Activated naive CD4-positive, alpha-beta T cell treated with anti-CD3 and anti-CD28 coated beads for 36 hours (primary cell): ENCODE results near the gene FOXB1. TPM values are rescaled to one million over a fixed set of nuclear protein-coding genes. Genes with fewer than 3 reads are reported as not detected.

Experiments used
- CTCF ChIA-PET: fragments of 350-600 bp; sonication (Branson Sonifier 250); formaldehyde crosslinking; loops from one replicate; lab custom pipeline; 2021; ENCODE audit warnings: antibody characterized with exemption; lab: Charles Lee
- DNase-seq: peaks from one replicate; pipeline ENCODE4 v3.0.0-alpha.2; 2020
- H3K27ac Mint-ChIP-seq: one replicate; pipeline ENCODE4 v1.8.0; 2021; ENCODE audit warnings: mild to moderate bottlenecking, mixed read lengths
- H3K27me3 Mint-ChIP-seq: one replicate; pipeline ENCODE4 v1.8.0; 2021; ENCODE audit warnings: low read depth, mixed read lengths
- H3K36me3 Mint-ChIP-seq: one replicate; pipeline ENCODE4 v1.8.0; 2021; ENCODE audit warnings: low read depth, mixed read lengths
- H3K4me1 Mint-ChIP-seq: one replicate; pipeline ENCODE4 v1.8.0; 2021; ENCODE audit warnings: low read depth, mixed read lengths
- H3K4me3 Mint-ChIP-seq: one replicate; pipeline ENCODE4 v1.8.0; 2021; ENCODE audit warnings: mild to moderate bottlenecking, moderate library complexity, mixed read lengths
- H3K9me3 Mint-ChIP-seq: one replicate; pipeline ENCODE4 v1.8.0; 2021; ENCODE audit warnings: mixed read lengths
- intact Hi-C: fragments of 100-400 bp; cut with micrococcal nuclease; formaldehyde crosslinking; loops from one replicate; pipeline ENCODE4 v1.15.1; 2023
- total RNA-seq, 2 experiments: library from RNA; stranded (reverse); gene quantifications; one replicate each; pipeline ENCODE4 v1.2.3, GENCODE V29; 2021

FOXB1 gene
- not detected for total RNA-seq

DNA sequence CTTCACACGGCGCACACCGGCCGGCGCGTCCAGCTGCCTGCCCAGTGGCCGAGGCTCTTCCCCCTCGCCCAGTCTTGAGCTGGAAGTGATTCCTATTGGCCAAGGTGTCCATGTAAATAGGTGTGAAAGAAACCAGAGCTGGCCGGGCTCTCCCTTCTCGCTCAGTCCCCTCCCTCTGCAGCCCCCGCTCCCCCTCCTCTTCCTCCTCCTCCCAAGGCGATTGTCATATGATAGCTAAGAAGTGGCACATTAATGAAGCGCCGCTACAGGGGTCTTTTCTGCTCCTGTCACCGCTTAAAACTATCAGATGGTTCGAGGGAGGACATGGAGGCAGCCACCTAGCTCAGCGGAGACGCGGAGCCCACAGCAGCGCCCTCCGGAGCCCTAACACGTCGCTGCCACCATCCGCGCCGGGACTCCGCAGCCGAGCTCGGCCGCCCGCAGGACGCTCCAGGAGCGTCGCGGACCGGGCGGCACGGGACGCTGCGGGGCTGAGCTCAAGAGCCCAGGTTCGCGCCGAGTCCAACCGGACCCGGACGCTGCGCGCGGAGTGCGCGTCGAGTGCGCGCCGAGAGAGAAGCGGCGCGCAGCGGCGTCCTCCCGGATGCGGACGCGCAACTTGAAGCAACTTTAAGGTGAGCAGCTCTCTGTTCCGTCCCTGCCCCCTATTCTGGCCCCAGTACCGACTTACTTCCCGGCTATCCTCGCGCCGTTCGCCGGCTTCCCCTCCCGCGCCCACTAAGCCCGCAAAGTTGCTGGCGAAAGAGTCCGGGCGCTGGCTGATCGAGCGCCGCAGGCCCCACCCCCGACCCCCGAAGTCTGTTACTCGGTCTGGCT is at the start of gene FOXB1:
FOXB1 (plus strand) TSS at position 303 of the 837 bp plus-strand sequence. CDS start 653 bp downstream, outside the sequence.
- intact Hi-C loops = loop anchor here (2.0 to 10.0 kb wide), 3 partner anchors 395 to 471 kb away; partner anchors contain the start of gene ICE2
- Mint-ChIP-seq H3K27me3 (peaks cover 89% of the 10 kb centered on the region), H3K36me3 (no peaks in the 10 kb centered on the region), H3K4me1 (peaks cover 37% of the 10 kb centered on the region), H3K4me3 (peak within 1 kb of the TSS; percentile 82), H3K27ac (no peak within 1 kb of the TSS), H3K9me3 (no peaks in the 10 kb centered on the region)
- CTCF ChIA-PET = interaction anchor here (0.6 to 2.5 kb wide), 9 partner anchors 8 to 294 kb away, joined by 3 to 14 read pairs (median 4); no protein-coding TSS in a partner anchor
- DNase-seq = peak; percentile 38

DNA sequence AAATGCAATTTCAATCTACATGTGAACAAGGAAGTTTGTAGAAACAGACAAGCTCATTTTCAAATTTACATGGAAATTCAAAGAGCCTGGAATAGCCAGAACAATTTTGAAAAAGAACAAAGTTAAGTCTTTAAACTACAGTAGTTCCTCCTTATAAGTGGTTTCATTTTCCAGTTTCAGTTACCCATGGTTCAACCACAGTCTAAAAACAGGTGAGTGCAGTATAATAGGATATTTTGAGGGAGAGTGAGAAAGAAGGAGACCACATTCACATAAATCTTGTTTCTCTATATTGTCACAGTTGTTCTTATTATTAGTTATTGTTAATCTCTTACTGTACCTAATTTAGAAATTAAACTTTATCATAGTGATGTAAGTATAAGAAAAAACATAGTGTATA is 45.8 kb upstream of the FOXB1 start:
- Mint-ChIP-seq H3K9me3 (peaks cover 18% of the 10 kb centered on the region), H3K27ac (no peak overlapping the region), H3K27me3 (peaks cover 3% of the 10 kb centered on the region), H3K4me3 (no peak overlapping the region), H3K4me1 (no peaks in the 10 kb centered on the region), H3K36me3 (peaks cover 2% of the 10 kb centered on the region)
- DNase-seq = no peak
- intact Hi-C loops = no loop called here
- CTCF ChIA-PET = no interaction called here

DNA sequence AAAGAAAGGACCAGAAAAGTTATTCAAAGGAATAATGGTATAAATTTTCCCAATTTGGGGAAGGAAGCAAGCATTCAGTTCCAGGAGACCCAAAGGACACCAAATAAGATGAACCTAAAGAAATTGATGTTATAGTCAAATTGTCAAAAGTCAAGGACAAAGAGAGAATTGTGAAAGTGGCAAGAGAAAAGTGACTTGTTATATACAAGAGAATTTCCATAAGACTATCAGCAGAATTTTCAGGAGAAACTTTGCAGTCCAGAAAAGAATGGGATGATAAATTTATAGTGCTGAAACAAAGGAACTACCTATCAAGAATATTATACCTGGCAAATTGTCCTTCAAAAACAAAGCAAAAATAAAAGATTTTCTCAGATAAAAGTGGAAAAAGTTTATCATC is 43.8 kb upstream of the FOXB1 start:
- no peak overlapping the region for H3K4me3 Mint-ChIP-seq
- intact Hi-C loops = no loop called here
- no peak overlapping the region for H3K27ac Mint-ChIP-seq
- H3K27me3 Mint-ChIP-seq = peaks cover 3% of the 10 kb centered on the region
- H3K36me3 Mint-ChIP-seq = peaks cover 4% of the 10 kb centered on the region
- peaks cover under 1% of the 10 kb centered on the region for H3K4me1 Mint-ChIP-seq
- CTCF ChIA-PET = interaction anchor here (1.0 kb wide), 1 partner anchor 71 kb away, joined by 3 read pairs; no protein-coding TSS in a partner anchor
- H3K9me3 Mint-ChIP-seq = peaks cover 20% of the 10 kb centered on the region
- DNase-seq = no peak

DNA sequence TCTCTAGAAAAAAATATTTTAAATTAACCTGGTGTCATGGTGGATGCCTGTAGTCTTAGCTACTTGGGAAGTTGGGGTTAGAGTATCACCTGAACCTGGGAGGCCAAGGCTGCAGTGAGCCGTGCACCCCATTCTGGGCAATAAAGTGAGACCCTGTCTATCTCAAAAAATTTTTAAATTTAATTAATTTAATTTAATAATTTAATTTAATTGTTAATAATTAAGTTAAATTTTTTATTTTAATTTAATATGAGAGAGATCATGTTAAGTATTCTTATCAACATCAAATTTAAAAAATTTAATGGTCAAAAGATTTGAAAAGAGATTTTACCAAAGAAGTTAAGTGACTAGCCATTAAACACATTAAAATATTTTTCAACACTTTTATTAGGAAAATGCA is 40.8 kb upstream of the FOXB1 start:
- H3K4me1 Mint-ChIP-seq = peaks cover 14% of the 10 kb centered on the region
- CTCF ChIA-PET = no interaction called here
- no peaks in the 10 kb centered on the region for H3K27me3 Mint-ChIP-seq
- no peak overlapping the region for H3K27ac Mint-ChIP-seq
- no peak for DNase-seq
- intact Hi-C loops = no loop called here
- peaks cover 16% of the 10 kb centered on the region for H3K9me3 Mint-ChIP-seq
- peaks cover 4% of the 10 kb centered on the region for H3K36me3 Mint-ChIP-seq
- H3K4me3 Mint-ChIP-seq = no peak overlapping the region

DNA sequence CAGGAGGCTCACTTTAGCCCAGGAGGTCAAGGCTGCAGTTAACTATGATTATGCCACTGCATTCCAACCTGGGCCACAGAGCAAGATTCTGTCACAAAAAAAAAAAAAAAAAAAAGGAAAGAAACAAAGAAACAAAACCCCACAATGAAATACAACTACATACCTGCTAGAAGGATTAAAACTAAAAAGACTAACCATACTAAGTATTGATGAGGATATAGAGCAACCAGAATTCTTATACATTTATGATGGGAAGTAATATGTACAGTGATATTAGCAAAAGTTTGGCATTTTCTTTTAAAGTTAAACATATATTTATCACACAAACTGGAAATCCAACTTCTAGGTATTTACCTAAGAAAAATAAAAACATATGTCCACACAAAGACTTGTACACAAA is 40.2 kb upstream of the FOXB1 start:
- DNase-seq = no peak
- Mint-ChIP-seq H3K27ac (no peak overlapping the region), H3K27me3 (no peaks in the 10 kb centered on the region), H3K4me3 (no peak overlapping the region), H3K9me3 (peaks cover 16% of the 10 kb centered on the region), H3K4me1 (peaks cover 14% of the 10 kb centered on the region), H3K36me3 (peaks cover 4% of the 10 kb centered on the region)
- intact Hi-C loops = no loop called here
- CTCF ChIA-PET = no interaction called here

DNA sequence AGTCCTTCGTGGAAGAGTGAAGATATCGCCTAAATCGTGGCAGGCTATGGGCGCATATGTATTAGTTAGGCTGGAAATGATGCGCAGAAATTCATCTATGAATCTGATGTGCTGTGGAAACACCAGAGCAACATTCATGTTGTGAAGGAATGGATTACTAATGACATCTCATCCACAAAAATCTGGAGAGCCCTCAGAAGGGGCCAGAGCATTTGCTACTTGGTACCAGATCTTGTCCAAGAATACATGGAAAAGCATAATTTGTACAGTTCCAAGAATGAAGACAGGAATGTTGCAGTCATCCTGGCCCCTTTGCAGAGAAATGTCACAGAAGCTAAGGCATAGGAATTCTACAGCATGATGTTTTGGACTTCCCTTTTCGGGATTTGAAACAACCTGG is 38.4 kb upstream of the FOXB1 start:
- intact Hi-C loops = loop anchor here (1.0 kb wide), 2 partner anchors 11 to 46 kb away; no protein-coding TSS in a partner anchor
- peaks cover 8% of the 10 kb centered on the region for H3K9me3 Mint-ChIP-seq

DNA sequence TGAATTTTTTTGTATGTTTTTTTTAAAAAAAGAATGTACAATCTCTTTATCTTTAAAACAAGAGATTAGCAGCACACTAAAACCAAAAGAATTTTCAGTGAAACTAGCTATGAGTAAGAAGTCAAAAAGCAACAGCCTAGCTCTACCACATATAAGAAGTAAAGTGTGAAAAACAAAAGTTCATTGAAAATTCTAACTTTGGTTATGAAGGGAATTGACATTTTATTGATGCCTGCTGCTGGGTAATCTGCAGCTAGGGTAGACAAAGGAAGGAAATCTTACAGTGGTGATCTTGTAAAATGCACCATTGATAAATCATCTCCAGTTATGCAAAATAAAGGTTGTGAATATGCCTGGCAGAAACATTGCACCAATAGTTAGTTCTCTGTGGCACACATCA is 37.8 kb upstream of the FOXB1 start:
- CTCF ChIA-PET = interaction anchor here (2.9 kb wide), 1 partner anchor 49 kb away, joined by 13 read pairs; no protein-coding TSS in a partner anchor
- Mint-ChIP-seq H3K27ac (no peak overlapping the region), H3K27me3 (no peaks in the 10 kb centered on the region), H3K4me3 (no peak overlapping the region), H3K36me3 (peaks cover 2% of the 10 kb centered on the region), H3K9me3 (peaks cover 5% of the 10 kb centered on the region), H3K4me1 (peaks cover 14% of the 10 kb centered on the region)
- intact Hi-C loops = loop anchor here (1.0 kb wide), 2 partner anchors 10 to 47 kb away; no protein-coding TSS in a partner anchor
- DNase-seq = no peak

More for the DNA sequence above, 38.4 kb upstream of the FOXB1 start:
- Mint-ChIP-seq H3K36me3 (peaks cover 4% of the 10 kb centered on the region), H3K4me3 (no peak overlapping the region), H3K4me1 (peaks cover 14% of the 10 kb centered on the region), H3K27me3 (no peaks in the 10 kb centered on the region), H3K27ac (no peak overlapping the region)
- DNase-seq = no peak
- CTCF ChIA-PET = interaction anchor here (2.9 kb wide), 1 partner anchor 49 kb away, joined by 13 read pairs; no protein-coding TSS in a partner anchor

DNA sequence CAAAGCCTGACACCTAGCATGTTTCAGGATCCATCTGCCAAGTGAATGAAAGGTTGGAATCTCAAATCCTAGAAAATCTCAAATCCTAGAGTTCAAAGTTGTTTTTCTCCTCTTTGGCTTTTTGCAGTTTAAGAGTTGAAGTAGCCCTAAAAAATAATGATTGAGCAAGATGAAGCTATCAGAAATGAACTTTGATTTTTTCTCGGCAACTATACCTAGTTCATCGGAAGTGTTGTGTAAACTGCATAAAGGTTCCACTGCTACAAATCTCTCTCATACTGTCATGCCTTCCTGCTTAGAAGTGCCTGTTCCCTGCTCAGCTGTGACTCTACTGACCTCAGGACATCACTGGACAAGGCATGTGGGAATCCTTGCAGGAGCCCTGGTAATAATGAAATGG is 35.8 kb upstream of the FOXB1 start:
- no peak for DNase-seq
- intact Hi-C loops = no loop called here
- Mint-ChIP-seq H3K4me1 (peaks cover 16% of the 10 kb centered on the region), H3K27ac (no peak overlapping the region), H3K36me3 (peaks cover 2% of the 10 kb centered on the region), H3K4me3 (no peak overlapping the region), H3K9me3 (peaks cover 4% of the 10 kb centered on the region), H3K27me3 (no peaks in the 10 kb centered on the region)
- CTCF ChIA-PET = interaction anchor here (2.9 kb wide), 1 partner anchor 51 kb away, joined by 13 read pairs; no protein-coding TSS in a partner anchor

DNA sequence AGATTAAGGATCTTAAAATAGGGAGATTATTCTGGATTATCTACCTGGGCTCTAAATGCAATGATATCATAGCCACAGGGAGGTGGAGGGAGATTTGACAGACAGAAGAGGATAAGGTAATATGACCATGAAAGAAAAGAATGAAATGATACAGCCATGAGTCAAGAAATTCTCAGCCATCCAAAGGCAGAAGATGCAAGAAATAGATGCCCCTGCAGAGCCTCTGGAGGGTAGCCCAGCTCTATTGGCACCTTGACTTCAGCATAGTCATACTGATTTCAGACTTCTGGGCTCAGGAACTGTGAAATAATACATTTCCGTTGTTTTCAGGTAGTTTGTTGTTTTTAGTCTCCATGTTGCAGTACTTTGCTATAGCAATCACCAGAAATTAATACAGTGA is 31.9 kb upstream of the FOXB1 start:
- Mint-ChIP-seq H3K27me3 (no peaks in the 10 kb centered on the region), H3K4me1 (peaks cover 20% of the 10 kb centered on the region), H3K4me3 (no peak overlapping the region), H3K27ac (no peak overlapping the region), H3K36me3 (no peaks in the 10 kb centered on the region), H3K9me3 (peaks cover 2% of the 10 kb centered on the region)
- DNase-seq = no peak
- intact Hi-C loops = no loop called here
- CTCF ChIA-PET = no interaction called here

DNA sequence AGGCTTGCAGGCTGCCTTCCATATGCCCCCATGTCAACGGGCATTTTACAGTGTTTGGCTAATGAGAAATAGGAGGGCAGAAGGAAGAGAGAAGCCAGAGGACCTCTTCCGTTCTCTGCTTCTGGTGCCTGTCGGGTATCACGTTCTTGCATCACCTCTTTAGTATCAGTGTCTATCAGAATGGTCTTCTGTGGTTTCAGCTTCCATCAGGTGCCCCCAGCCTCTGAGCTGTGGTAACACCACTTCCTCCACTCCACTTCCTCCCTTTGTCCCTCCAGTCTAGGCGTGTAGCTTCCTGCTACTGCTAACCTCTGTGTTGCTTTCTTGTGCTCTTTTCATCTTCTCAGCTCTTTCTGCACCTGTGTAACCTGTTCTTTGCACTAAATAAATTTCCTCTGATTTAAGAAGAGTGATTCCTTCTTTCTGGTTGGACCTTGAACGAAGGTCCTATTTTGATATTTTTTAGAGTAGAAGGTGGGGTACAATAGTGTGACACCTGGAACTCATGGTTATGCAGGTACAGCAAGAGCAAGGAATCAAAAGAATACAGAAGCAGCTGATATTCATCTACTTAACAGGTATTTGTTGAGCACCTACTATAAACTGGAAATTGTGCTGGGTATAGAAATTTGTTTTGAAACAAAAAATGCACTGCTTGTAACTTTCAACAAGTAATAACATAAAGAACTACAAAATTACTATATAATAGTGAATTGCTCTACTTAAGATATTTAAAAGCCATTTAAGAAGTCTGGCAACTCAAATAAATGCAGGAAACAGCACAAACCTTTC is 27.4 kb upstream of the FOXB1 start:
- Mint-ChIP-seq H3K27ac (no peak overlapping the region), H3K9me3 (peaks cover 3% of the 10 kb centered on the region), H3K4me1 (peaks cover 21% of the 10 kb centered on the region), H3K27me3 (no peaks in the 10 kb centered on the region), H3K4me3 (peak overlapping the region; percentile 25), H3K36me3 (no peaks in the 10 kb centered on the region)
- CTCF ChIA-PET = interaction anchor here (1.4 to 1.5 kb wide), 2 partner anchors 60 to 349 kb away, joined by 4 read pairs; no protein-coding TSS in a partner anchor
- peak; percentile 67 for DNase-seq
- intact Hi-C loops = loop anchor here (1.0 kb wide), 1 partner anchor 10 kb away; no protein-coding TSS in a partner anchor

DNA sequence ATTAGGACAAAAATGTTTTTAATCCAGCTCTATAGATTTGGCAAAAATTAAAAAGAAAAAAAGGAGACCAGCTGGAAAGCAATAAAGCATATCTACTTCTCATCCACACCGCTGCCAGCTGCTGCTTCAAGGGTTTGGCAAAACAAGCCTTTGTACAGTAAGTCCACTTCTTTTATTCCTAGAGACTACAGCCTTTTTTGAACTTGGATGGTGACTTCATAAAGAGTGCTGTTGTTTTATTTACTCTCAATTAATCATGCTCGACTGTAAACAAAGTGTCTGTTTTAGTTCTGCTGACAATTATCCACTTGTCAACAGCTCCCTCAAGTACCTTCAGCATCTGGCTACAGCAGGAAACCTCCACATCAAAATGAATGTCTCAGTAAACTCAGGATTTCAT is 12.3 kb upstream of the FOXB1 start:
- H3K9me3 Mint-ChIP-seq = no peaks in the 10 kb centered on the region
- no peak overlapping the region for H3K27ac Mint-ChIP-seq
- no peak overlapping the region for H3K4me3 Mint-ChIP-seq
- CTCF ChIA-PET = interaction anchor here (0.9 to 1.1 kb wide), 2 partner anchors 267 to 268 kb away, joined by 3 read pairs; no protein-coding TSS in a partner anchor
- intact Hi-C loops = loop anchor here (10.0 kb wide), 2 partner anchors 237 to 263 kb away; no protein-coding TSS in a partner anchor
- peaks cover 23% of the 10 kb centered on the region for H3K4me1 Mint-ChIP-seq
- no peak for DNase-seq
- H3K27me3 Mint-ChIP-seq = peaks cover 49% of the 10 kb centered on the region
- H3K36me3 Mint-ChIP-seq = no peaks in the 10 kb centered on the region
